ENCODE measurements around the gene MXD1.

GRCh38 chr2:69926849-69927515, 12.1 kb downstream of the MXD1 start:
- TF ChIP-seq POLR2A (IDR thresholded peaks at IDR 0.05), result no peak
- no peak for TF ChIP-seq CTCF (IDR thresholded peaks at IDR 0.05)
- TF ChIP-seq POLR2AphosphoS5 (IDR thresholded peaks at IDR 0.05), result no peak
